SU-DHL-6 (cell line): Measurements from ENCODE around the gene RPS6KA2.

Source experiments
- H2AFZ ChIP-seq: fragments of 200-600 bp; sonication (generic); 2 replicates; pipeline ENCODE4 v1.6.1; 2014; ENCODE audit warnings: low read depth, mild to moderate bottlenecking, moderate library complexity, mixed read lengths, antibody characterized with exemption, low read length; ENCODE audit not compliant: severe bottlenecking
- H3F3A ChIP-seq: fragments of 200-600 bp; shearing (Covaris generic); 2 replicates; pipeline ENCODE4 v1.6.0; 2016; ENCODE audit warnings: antibody characterized with exemption, mild to moderate bottlenecking; ENCODE audit not compliant: insufficient read depth
- H3K27ac ChIP-seq: fragments of 200-600 bp; sonication (generic); 2 replicates; pipeline ENCODE4 v1.5.1; 2016; ENCODE audit warnings: low read depth, mild to moderate bottlenecking, low read length, moderate library complexity, mixed read lengths
- H3K27me3 ChIP-seq: fragments of 200-600 bp; sonication (generic), shearing (Covaris generic); 2 replicates; pipeline ENCODE4 v1.6.0; 2014; ENCODE audit warnings: mild to moderate bottlenecking, low read length
- H3K36me3 ChIP-seq: fragments of 200-600 bp; sonication (generic); 2 replicates; pipeline ENCODE4 v1.6.1; 2014; ENCODE audit warnings: mild to moderate bottlenecking, low read length, mixed read lengths
- H3K4me2 ChIP-seq: fragments of 300-600, 200-600 bp; shearing (Covaris generic), sonication (generic); 2 replicates; pipeline ENCODE4 v1.6.0; 2014; ENCODE audit warnings: low read length, low read depth, mild to moderate bottlenecking; ENCODE audit not compliant: poor library complexity, severe bottlenecking
- H3K4me3 ChIP-seq: fragments of 200-600 bp; sonication (generic); 2 replicates; pipeline ENCODE4 v1.5.1; 2014; ENCODE audit warnings: antibody characterized with exemption, low read length, mild to moderate bottlenecking, mixed read lengths; ENCODE audit not compliant: insufficient read depth, poor library complexity, severe bottlenecking
- H3K79me2 ChIP-seq: fragments of 200-600 bp; sonication (generic); 2 replicates; pipeline ENCODE4 v1.6.1; 2014; ENCODE audit warnings: mild to moderate bottlenecking, low read length, moderate library complexity; ENCODE audit not compliant: insufficient read depth
- H3K9ac ChIP-seq: fragments of 200-600 bp; sonication (generic); 2 replicates; pipeline ENCODE4 v1.7.0; 2014; ENCODE audit warnings: mild to moderate bottlenecking, low read length
- H3K9me2 ChIP-seq: fragments of 200-600 bp; sonication (generic); replicated peaks from 2 replicates; pipeline ENCODE4 v1.6.1; 2014; ENCODE audit warnings: low read length; ENCODE audit not compliant: insufficient read depth
- H3K9me3 ChIP-seq: fragments of 200-600 bp; sonication (generic); 2 replicates; pipeline ENCODE4 v1.6.1; 2014; ENCODE audit warnings: low read length, mixed read lengths; ENCODE audit not compliant: insufficient read depth
- H4K20me1 ChIP-seq: fragments of 200-600 bp; sonication (generic); 2 replicates; pipeline ENCODE4 v1.6.1; 2014; ENCODE audit warnings: low read depth, mild to moderate bottlenecking, antibody characterized with exemption, low read length, moderate library complexity, mixed read lengths
- CTCF ChIP-seq: fragments of 200-600 bp; sonication (generic); IDR thresholded peaks from one replicate; pipeline ENCODE4 v1.5.1; 2017; ENCODE audit warnings: antibody characterized with exemption, mild to moderate bottlenecking, low read length, moderate library complexity; ENCODE audit not compliant: insufficient read depth, poor library complexity, severe bottlenecking
- EZH2phosphoT487 ChIP-seq: fragments of 200-600 bp; sonication (generic), shearing (Covaris generic); conservative IDR thresholded peaks from 2 replicates; pipeline ENCODE4 v1.6.1; 2018; ENCODE audit warnings: mild to moderate bottlenecking, antibody characterized with exemption, low read length, moderate library complexity, mixed read lengths

The RPS6KA2 gene

GRCh38 chr6:166620478-166621113 lies 6.5 kb downstream of the RPS6KA2 start:
- Histone ChIP-seq H4K20me1 (no peaks in the 10 kb centered on the region), H3K4me3 (no peak overlapping the region), H3K27me3 (no peaks in the 10 kb centered on the region), H3K4me2 (no peak overlapping the region), H3F3A (no peaks in the 10 kb centered on the region), H3K79me2 (no peaks in the 10 kb centered on the region), H3K9me3 (no peaks in the 10 kb centered on the region), H2AFZ (no peak overlapping the region), H3K36me3 (no peaks in the 10 kb centered on the region), H3K9ac (no peak overlapping the region), H3K27ac (no peak overlapping the region), H3K9me2 (no peaks in the 10 kb centered on the region)
- TF ChIP-seq CTCF (no peak), EZH2phosphoT487 (no peak)

- Histone ChIP-seq H3K9ac (no peak overlapping the region), H3K79me2 (no peaks in the 10 kb centered on the region), H2AFZ (no peak overlapping the region), H3K36me3 (no peaks in the 10 kb centered on the region), H3K27ac (no peak overlapping the region), H3K9me3 (no peaks in the 10 kb centered on the region), H3K4me3 (no peak overlapping the region), H3K4me2 (no peak overlapping the region), H3K9me2 (no peaks in the 10 kb centered on the region), H4K20me1 (no peaks in the 10 kb centered on the region), H3F3A (no peaks in the 10 kb centered on the region), H3K27me3 (no peaks in the 10 kb centered on the region)
- TF ChIP-seq CTCF, result no peak
- no peak for TF ChIP-seq EZH2phosphoT487
Measured at GRCh38 chr6:166619912-166620311, 7.1 kb downstream of the RPS6KA2 start.

GRCh38 chr6:166618866-166619761 lies 7.9 kb downstream of the RPS6KA2 start:
- H3K4me3 ChIP-seq, result no peak overlapping the region
- no peak overlapping the region for H3K27ac ChIP-seq
- no peaks in the 10 kb centered on the region for H4K20me1 ChIP-seq
- H3K4me2 ChIP-seq, result no peak overlapping the region
- H3K36me3 ChIP-seq, result no peaks in the 10 kb centered on the region
- H3K9ac ChIP-seq, result no peak overlapping the region
- H2AFZ ChIP-seq, result no peak overlapping the region
- no peaks in the 10 kb centered on the region for H3K27me3 ChIP-seq
- H3K79me2 ChIP-seq, result no peaks in the 10 kb centered on the region
- no peaks in the 10 kb centered on the region for H3K9me3 ChIP-seq
- TF ChIP-seq CTCF (no peak), EZH2phosphoT487 (no peak)
- no peaks in the 10 kb centered on the region for H3K9me2 ChIP-seq
- no peaks in the 10 kb centered on the region for H3F3A ChIP-seq
